K562 (cell line): ENCODE measurements around the gene KANK4. TPM values are rescaled to one million over a fixed set of nuclear protein-coding genes. Genes with fewer than 3 reads are reported as not detected.
A peak's percentile ranks its signal among the peaks of the same experiment; 100 is the strongest.

Source experiments
- ATAC-seq: fragments of 200-7000 bp; cut with Tn5 transposase; 3 replicates; pipeline ENCODE4 v1.9.1; 2020; ENCODE audit warnings: moderate library complexity
- BruUV-seq: library from RNA; stranded (reverse); fragments of 400-500 nt; replicated peaks from 2 replicates; lab custom pipeline; 2021; lab: Mats Ljungman, UMichigan
- CTCF ChIA-PET: fragments of 300-600 bp; formaldehyde crosslinking; extraction: SDS; loops from one replicate; lab custom pipeline; 2021; ENCODE audit warnings: low intra/inter-chr PET ratio; lab: Yijun Ruan, JAX
- POLR2A ChIA-PET: fragments of 300-600, 350-650 bp; sonication (Branson Sonifier 250); formaldehyde crosslinking; extraction: SDS; loops from one replicate; lab custom pipeline; 2021; ENCODE audit warnings: antibody characterized with exemption, inconsistent platforms; lab: Yijun Ruan, JAX
- DNase-seq, 4 experiments: peaks; one replicate each; pipeline versions ENCODE4 v3.0.0 to v3.0.0-alpha.2; 2011 to 2018; ENCODE audit warnings: low spot score in 3 of 4, mixed read lengths in 3 of 4; ENCODE audit errors: extremely low read depth in 1 of 4
- FAIRE-seq: peaks from 2 replicates; lab custom pipeline; 2011; peaks lifted over from hg19 to GRCh38; lab: Jason Lieb, UNC
- H2AFZ ChIP-seq: 2 replicates; pipeline ENCODE4 v1.6.0; 2011; ENCODE audit warnings: low read depth, low read length, control low read depth, inconsistent platforms
- H3K27ac ChIP-seq: fragments of 200-600 bp; 3 replicates; pipeline ENCODE4 v1.8.0; 2011; ENCODE audit warnings: low read depth, mild to moderate bottlenecking, control low read depth, inconsistent platforms, low read length, moderate library complexity, mixed read lengths; ENCODE audit errors: extremely low read depth
- H3K27me3 ChIP-seq, 2 experiments: fragments of 300-600 bp in 1 of 2; 2 replicates in 1 of 2; 3 replicates in 1 of 2; pipeline versions ENCODE4 v1.6.0 to v1.8.0; 2011; ENCODE audit warnings: inconsistent platforms in 2 of 2, low read length in 2 of 2, mild to moderate bottlenecking in 1 of 2, mixed read lengths in 1 of 2, moderate library complexity in 1 of 2; ENCODE audit not compliant: control insufficient read depth in 2 of 2, insufficient read depth in 2 of 2
- H3K36me3 ChIP-seq: fragments of 300-600 bp; 3 replicates; pipeline ENCODE4 v1.8.0; 2011; ENCODE audit warnings: mild to moderate bottlenecking, low read length, inconsistent platforms; ENCODE audit not compliant: control insufficient read depth, insufficient read depth
- H3K4me1 ChIP-seq, 2 experiments: fragments of 200-600 bp in 1 of 2; replicated peaks in 1 of 2; 2 replicates in 1 of 2; 3 replicates in 1 of 2; pipeline versions ENCODE4 v1.5.1 to v1.8.0; 2011; ENCODE audit warnings: inconsistent platforms in 2 of 2, low read length in 2 of 2, mild to moderate bottlenecking in 1 of 2, mixed read lengths in 1 of 2, moderate library complexity in 1 of 2; ENCODE audit not compliant: control insufficient read depth in 2 of 2, insufficient read depth in 2 of 2
- H3K4me2 ChIP-seq: 2 replicates; pipeline ENCODE4 v1.6.1; 2011; ENCODE audit warnings: low read length, control low read depth, inconsistent platforms, mixed read lengths; ENCODE audit not compliant: insufficient read depth
- H3K4me3 ChIP-seq: fragments of 200-600 bp; sonication (generic), shearing (Covaris generic); 2 replicates; pipeline ENCODE4 v1.5.1; 2016; ENCODE audit warnings: control low read depth, inconsistent platforms
- H3K79me2 ChIP-seq: fragments of 200-600 bp; 3 replicates; pipeline ENCODE4 v1.8.0; 2011; ENCODE audit warnings: low read length, inconsistent platforms; ENCODE audit not compliant: control insufficient read depth, insufficient read depth
- H3K9ac ChIP-seq, 2 experiments: 2 replicates each; pipeline versions ENCODE4 v1.6.0 to v1.6.1; 2011; ENCODE audit warnings: low read depth in 2 of 2, low read length in 2 of 2, control low read depth in 1 of 2, inconsistent platforms in 1 of 2, mild to moderate bottlenecking in 1 of 2, mixed read lengths in 1 of 2; ENCODE audit not compliant: insufficient read depth in 1 of 2
- H3K9me1 ChIP-seq: one replicate; pipeline ENCODE4 v1.6.0; 2011; ENCODE audit warnings: inconsistent platforms, mild to moderate bottlenecking, low read length, moderate library complexity; ENCODE audit not compliant: control insufficient read depth, insufficient read depth
- H3K9me3 ChIP-seq: replicated peaks from 2 replicates; pipeline ENCODE4 v1.5.1; 2011; ENCODE audit warnings: low read depth, low read length, inconsistent platforms; ENCODE audit not compliant: control insufficient read depth, insufficient read depth
- H4K20me1 ChIP-seq: replicated peaks from 2 replicates; pipeline ENCODE4 v1.6.1; 2011; ENCODE audit warnings: low read length, inconsistent platforms, mixed read lengths; ENCODE audit not compliant: control insufficient read depth, insufficient read depth
- BCLAF1 ChIP-seq, 2 experiments: fragments of 450-650 bp in 1 of 2; IDR thresholded peaks; 2 replicates each; pipeline ENCODE4 v1.6.1; 2011 to 2017; ENCODE audit warnings: low read depth in 2 of 2, antibody characterized with exemption in 1 of 2, borderline replicate concordance in 1 of 2, low read length in 1 of 2, mild to moderate bottlenecking in 1 of 2, mixed read lengths in 1 of 2; ENCODE audit not compliant: control insufficient read depth in 1 of 2
- C11orf30 ChIP-seq: fragments of 450-650 bp; IDR thresholded peaks from 2 replicates; pipeline ENCODE4 v1.6.1; 2016; ENCODE audit warnings: low read depth, mild to moderate bottlenecking
- CUX1 ChIP-seq: fragments of 200-800 bp; sonication (Bioruptor generic); IDR thresholded peaks from 2 replicates; pipeline ENCODE4 v1.6.1; 2016; ENCODE audit warnings: missing genetic modification characterization, missing compliant biosample characterization
- FOXA1 ChIP-seq: fragments of 450-650 bp; IDR thresholded peaks from 2 replicates; pipeline ENCODE4 v1.6.1; 2016; ENCODE audit warnings: mild to moderate bottlenecking, borderline replicate concordance
- GTF2E2 ChIP-seq: fragments of 200-800 bp; sonication (Bioruptor generic); IDR thresholded peaks from 2 replicates; pipeline ENCODE4 v1.6.1; 2016; ENCODE audit warnings: missing genetic modification characterization, missing compliant biosample characterization
- NFE2 ChIP-seq: IDR thresholded peaks from 2 replicates; pipeline ENCODE4 v1.6.1; 2014; ENCODE audit warnings: antibody characterized with exemption, low read depth
- PHF20 ChIP-seq: fragments of 450-650 bp; IDR thresholded peaks from 2 replicates; pipeline ENCODE4 v1.6.1; 2018; ENCODE audit not compliant: partially characterized antibody
- ZBTB11 ChIP-seq, 3 experiments: fragments of 200-800 bp in 1 of 3; fragments of 250-450 bp in 1 of 3; fragments of 450-650 bp in 1 of 3; sonication (Bioruptor Pico) in 1 of 3; sonication (Bioruptor generic) in 1 of 3; formaldehyde crosslinking in 1 of 3; IDR thresholded peaks; 2 replicates each; pipeline versions ENCODE4 v1.6.1 to v1.8.0; 2016 to 2022; ENCODE audit warnings: mild to moderate bottlenecking in 2 of 3, missing genetic modification characterization in 2 of 3, missing compliant biosample characterization in 1 of 3, moderate library complexity in 1 of 3
- ZNF217 ChIP-seq: sonication (generic); formaldehyde crosslinking; IDR thresholded peaks from 2 replicates; pipeline ENCODE4 v1.8.0; 2022; ENCODE audit warnings: mild to moderate bottlenecking, missing genetic modification reagents
- ZNF253 ChIP-seq: fragments of 250-450 bp; sonication (Bioruptor Pico); conservative IDR thresholded peaks from 2 replicates; pipeline ENCODE4 v1.6.1; 2021; ENCODE audit warnings: mild to moderate bottlenecking
- ZNF316 ChIP-seq: fragments of 450-650 bp; IDR thresholded peaks from 2 replicates; pipeline ENCODE4 v1.6.1; 2016
- in situ Hi-C: fragments of 300-500 bp; cut with MboI; formaldehyde crosslinking; loops from 4 replicates; pipeline ENCODE4 v1.15.0; 2018; ENCODE audit warnings: inconsistent platforms, mixed read lengths
- intact Hi-C: fragments of 100-400 bp; cut with micrococcal nuclease; formaldehyde crosslinking; loops from 2 replicates; pipeline ENCODE4 v1.14.2; 2022
- polyA plus RNA-seq, 8 experiments: library from polyadenylated mRNA; depleted of rRNA in 4 of 8; stranded (reverse) in 5 of 8; unstranded in 3 of 8; fragments of >200 nt; fragmentation: Nextera tagmentation in 2 of 8; fragmentation: Illumina TruSeq in 1 of 8; extraction: Ambion mirVana in 2 of 8; extraction: Trizol in 1 of 8; gene quantifications; 2 replicates each; pipeline versions ENCODE4 v1.2.1 to v1.2.3, GENCODE V29; 2011 to 2014; ENCODE audit warnings: inconsistent platforms in 1 of 8, missing spikeins in 1 of 8
- total RNA-seq, 7 experiments: library from RNA; depleted of rRNA in 6 of 7; stranded (reverse); fragments of >200 nt in 6 of 7; fragmentation: Illumina TruSeq in 2 of 7; extraction: Trizol in 2 of 7; gene quantifications; 2 replicates each; pipeline versions ENCODE4 v1.2.1 to v1.2.3, GENCODE V29; 2011 to 2021; ENCODE audit warnings: low replicate concordance in 1 of 7

Gene KANK4
- total and polyA plus RNA-seq, 9 of the 15 experiments (the other 6 are each of a cell fraction or from before 2014, with no cell fraction given), result not detected

GRCh38 chr1:62245201-62245600 is 74.0 kb downstream of the KANK4 start:
- Histone ChIP-seq H3K9me1 (no peaks in the 10 kb centered on the region), H4K20me1 (no peaks in the 10 kb centered on the region), H3K4me3 (no peak overlapping the region), H3K4me1 (no peaks in the 10 kb centered on the region), H2AFZ (no peak overlapping the region), H3K27ac (no peak overlapping the region), H3K79me2 (no peaks in the 10 kb centered on the region), H3K9me3 (no peaks in the 10 kb centered on the region), H3K36me3 (no peaks in the 10 kb centered on the region), H3K27me3 (peaks cover 0 to 10% of the 10 kb centered on the region in 2 experiments; a peak in 3 of 5 replicates), H3K4me2 (no peak overlapping the region), H3K9ac (no peak overlapping the region)
- CTCF ChIA-PET, result no interaction called here
- POLR2A ChIA-PET, result interaction anchor here (0.6 kb wide), 1 partner anchor 211 kb away, joined by 3 read pairs; no protein-coding TSS in a partner anchor
- no peak for FAIRE-seq
- intact Hi-C loops, result no loop called here
- BruUV-seq, result no TSS peak
- no peak for DNase-seq
- no peak for ATAC-seq
- in situ Hi-C loops, result no loop called here
- TF ChIP-seq ZNF253 (no peak), ZBTB11 (CRISPR knock-in tag; IDR thresholded peaks at IDR 0.05) (no peak), ZNF316 (peak; percentile 36; the same call in 1 of the 2 replicates), NFE2 (no peak), GTF2E2 (tag) (no peak), FOXA1 (no peak), C11orf30 (0 out of 2 replicates have a peak, but pooled peaks have one; percentile 15), CUX1 (CRISPR knock-in tag) (no peak), BCLAF1 (IDR thresholded peaks at IDR 0.05; ENCODE audit: borderline replicate concordance in 1 of 2, control insufficient read depth in 1 of 2, low read depth in 2 of 2, low read length in 1 of 2) (no peak), ZNF217 (no peak), PHF20 (no peak)
